CD4-positive, alpha-beta T cell treated with Interleukin-2 at 100 ng/mL for 4 hours (primary cell): Measurements from ENCODE around the gene PIEZO1.

ENCODE experiments used
- DNase-seq: peaks from one replicate; pipeline ENCODE4 v3.0.0-alpha.2; 2020; ENCODE audit warnings: low spot score

Gene PIEZO1

DNA sequence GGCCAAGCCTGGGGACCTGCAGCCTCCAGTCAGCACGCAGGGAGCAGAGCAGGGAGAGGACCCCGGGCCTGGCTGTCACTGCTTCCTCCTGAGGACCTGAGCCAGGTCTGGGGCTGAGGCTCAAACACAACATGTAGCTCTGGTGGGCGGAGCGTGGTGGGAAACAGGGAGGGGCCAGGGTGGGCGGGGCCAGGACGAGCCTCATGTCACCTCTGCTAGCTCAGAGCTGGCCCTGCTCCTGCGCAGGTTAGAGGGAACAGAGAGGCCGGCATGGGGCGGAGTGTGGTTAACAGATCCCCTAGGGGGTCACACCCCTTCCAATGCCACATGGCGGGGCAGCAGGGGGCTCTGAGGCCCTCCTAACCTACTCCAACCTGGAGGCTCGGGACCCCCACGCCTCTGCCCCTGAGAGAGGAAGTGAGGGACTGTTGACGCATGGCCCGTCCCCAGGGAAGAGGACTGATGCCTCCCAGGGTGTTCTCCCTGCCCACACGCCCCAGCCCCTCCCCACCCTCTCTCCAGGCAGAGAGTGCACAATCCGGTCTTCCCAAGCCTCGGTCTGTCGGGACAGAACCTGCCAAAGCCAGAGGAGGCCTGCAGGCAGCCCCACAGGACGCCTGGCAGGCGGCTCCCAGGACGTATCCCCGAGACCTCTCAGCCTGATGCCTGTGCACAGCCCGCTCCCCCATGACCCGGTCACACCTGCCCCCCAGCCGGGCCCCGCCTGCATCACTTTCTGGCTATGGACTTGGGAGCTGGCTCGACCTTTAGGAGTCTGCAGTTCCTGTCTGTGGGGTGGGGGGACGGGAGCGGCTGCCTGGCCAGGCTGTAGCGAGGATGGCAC, 15.2 kb downstream of the PIEZO1 start:
- DNase-seq, result no peak

DNA sequence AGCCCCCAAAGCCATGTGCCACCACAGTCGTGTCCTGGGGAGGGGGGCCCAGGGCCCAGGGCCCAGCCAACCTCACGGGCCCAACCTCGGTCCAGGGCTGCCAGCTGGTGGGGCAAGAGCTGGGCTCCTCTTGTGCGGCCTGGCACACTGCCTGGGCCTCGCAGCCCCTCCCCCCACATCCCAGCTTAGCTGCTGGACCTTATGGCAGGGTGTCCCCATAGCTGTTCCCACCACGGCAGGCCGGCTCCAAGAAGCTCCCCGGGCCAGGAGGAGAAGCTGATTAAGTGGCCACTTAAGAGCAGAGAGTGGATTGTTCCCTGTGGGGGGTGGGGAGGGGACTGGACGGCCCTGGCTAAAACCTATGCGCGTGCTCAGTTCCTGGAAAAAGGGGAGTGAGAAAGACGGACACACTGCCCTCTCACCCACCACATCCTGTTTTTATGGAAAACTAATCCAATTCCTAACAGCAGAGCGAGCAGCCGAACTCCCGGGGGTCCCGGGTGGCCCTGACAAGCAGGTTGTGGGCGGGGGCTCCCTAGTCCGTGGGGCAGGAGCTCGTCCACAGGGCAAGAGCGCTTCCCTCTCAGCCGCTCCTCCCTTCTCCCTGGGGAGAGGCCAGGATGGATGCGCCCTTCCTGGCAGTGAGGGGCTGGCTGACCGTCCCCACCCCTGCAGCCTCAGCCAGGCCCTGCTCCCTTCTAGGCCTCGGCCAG, 16.8 kb downstream of the PIEZO1 start:
- DNase-seq, result no peak

DNA sequence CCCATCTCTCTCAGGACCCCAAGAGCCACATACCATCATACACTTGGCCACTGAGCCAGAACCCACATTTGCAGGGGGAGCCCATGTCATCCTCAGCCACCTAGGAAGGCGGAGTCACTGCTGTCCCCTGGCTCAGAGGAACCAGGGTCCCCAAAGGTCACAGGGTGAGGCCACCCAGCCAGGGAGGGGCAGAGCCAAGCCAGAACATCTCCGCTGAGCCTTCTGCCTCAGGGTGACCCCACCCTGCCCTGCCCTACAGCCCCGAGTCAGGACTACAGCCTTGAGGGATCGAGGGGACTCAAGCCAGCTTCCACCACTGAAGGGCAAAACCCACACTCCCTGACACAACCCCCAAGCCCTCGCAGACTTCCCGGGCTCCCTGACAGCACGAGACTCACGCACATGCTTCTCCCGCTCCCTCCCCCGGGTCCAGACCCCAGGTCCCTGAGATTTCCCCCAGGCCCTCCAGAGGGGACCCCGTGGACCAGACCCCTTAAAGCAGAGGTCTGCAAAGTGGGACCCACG, 17.4 kb downstream of the PIEZO1 start:
- no peak for DNase-seq

DNA sequence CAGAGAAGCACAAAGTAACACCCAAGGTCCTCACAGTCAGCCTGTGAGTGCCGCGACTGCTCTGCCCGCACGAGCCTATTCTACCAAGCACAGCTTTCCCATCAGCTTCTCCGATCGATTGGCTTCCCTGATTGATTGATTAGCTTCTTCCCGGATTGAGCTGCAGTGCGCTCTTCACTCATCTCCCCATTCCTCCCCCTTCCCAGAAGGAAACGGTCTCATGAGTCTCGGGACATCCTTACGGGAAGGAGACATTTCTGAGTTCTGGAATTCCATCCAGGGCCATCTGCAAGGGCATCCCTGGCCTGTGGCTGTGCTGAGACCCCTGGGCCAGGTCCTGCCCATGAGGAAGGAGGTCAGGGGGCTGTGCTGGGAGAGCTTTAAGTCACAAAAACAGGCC, 18.0 kb downstream of the PIEZO1 start:
- DNase-seq, result no peak

DNA sequence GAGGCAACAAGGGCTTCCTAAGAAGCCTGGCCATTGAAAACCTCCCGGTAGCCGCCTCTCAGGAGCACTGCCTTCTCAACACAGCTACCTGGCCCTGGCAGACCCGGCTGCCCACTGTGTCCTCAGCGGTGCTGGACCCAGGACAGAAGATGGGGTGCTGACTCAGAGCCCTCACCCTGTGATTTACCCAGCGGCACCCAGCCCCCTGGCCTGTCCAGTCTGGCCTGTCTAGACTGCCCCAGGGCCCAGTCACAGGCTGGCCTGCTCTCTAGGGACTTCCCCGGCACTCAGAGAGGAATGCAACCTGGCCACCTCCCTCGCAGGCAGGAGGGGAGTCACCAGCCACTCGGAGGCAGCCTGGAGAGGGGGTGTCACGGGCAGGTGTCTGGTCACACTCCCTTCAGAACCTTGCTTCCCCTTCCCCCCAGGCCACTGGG, 20.1 kb downstream of the PIEZO1 start:
- no peak for DNase-seq

DNA sequence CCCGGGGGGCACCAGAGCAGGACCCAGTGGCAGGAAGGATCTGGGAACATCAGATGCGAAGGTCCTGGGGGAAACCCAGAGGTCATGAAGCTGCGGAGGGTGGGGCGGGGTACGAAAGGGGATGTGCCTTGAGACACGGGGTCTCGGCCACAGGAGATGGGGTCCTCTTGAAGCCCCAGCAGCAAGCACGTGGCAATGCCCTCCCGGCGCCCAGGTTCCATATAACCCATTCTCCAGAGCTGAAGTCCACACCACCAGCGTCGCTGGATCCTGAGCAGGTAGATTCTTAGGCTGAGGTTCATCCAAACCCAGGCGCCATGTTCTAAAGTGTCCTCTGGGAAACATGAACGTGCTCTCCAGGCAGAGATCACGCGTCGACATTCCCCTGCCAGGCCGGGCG, 20.9 kb downstream of the PIEZO1 start:
- no peak for DNase-seq

DNA sequence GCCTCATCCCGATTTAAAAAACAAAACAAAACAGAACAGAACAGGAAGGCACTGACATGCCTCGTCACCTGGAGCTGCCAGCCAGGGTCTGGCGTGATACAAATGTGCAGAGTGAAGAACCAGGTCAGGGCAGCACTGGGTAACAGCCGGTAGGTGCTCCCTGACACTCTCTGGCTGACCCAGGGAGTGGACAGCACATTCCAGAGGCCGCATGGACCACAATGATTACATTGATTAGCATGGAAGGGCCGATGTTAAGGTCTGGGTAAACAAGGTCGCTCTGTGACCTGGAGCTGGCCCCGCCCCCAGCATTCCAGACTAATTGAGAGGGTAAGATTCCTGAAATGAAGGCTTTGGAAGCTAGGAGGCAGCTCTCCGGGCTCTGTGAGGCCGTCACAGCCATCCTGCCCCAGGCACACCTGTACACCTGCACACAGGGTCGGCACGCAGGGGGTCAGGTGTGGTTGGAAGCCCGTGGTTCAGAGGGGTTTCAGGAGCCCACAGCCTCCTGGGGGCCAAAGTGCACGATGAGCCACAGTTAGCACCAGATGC, 21.4 kb downstream of the PIEZO1 start:
- no peak for DNase-seq

DNA sequence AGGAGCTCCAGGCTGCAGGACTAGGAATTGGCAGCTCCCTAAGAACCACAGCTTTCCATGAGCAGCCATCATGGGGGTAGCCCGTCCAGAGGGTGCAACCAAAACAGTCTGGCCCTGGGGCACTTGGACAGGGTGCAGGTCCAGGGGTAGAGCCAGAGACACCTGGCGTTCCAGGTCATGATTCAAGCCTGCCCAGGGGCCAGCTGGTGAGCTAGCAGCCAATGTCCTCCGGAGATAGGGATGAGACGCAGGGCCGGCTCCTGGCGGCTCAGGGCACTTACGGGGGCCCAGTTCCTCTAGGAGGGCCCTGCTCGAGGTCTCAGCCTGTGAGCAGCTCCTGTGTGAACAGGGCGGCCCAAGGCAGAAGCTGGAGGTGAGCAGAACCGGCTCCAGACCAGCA, 22.1 kb downstream of the PIEZO1 start:
- DNase-seq, result no peak

DNA sequence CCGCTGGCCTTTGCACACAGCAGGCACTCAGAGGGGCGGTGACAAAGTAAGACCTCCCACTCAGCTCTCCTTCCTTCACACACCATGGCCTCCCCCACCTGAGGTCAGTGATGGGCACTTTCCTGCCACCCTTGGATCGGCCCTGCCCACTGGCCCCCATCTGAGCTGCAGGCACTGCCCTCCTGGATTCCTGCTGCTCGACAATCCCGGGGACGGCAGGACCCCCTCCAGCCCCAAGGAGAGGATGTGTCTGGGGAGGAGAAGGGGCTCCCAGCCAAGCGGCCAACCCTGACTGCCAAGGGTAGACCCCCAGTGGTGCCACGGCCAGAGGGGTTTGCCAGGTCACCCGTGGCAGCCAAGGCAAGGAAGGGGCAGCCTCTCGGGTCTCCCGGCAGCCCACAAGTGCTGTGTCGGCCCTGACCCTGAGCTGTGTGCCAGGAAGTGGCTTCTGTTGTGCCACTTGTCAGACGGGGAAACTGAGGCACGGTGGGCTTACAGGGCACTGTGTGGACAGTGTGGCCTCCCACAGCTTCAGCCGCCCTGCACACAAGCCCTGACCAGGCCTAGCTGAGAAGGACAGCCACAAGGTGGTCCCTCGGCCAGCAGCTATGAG, 22.7 kb downstream of the PIEZO1 start:
- no peak for DNase-seq

DNA sequence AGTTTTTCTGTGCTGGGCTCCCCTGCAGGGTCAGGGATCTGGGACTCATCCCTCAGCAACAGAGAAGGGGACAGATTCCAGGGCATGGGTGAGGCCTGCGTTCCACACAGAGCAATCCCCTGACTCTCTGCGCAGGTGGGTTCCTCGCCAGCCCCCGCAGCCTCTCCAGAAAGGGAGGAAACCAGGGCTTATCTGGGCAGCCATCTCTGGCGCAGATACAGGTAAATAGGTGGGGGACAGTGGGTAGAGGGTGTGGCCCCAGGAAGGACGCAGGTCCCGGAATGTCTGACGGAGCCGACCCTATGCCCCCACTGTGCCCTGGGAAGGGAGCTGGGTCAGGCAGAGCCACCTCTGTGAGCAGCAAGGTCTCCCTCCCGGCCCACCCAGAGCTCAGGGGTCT, 23.2 kb downstream of the PIEZO1 start:
- DNase-seq, result no peak

DNA sequence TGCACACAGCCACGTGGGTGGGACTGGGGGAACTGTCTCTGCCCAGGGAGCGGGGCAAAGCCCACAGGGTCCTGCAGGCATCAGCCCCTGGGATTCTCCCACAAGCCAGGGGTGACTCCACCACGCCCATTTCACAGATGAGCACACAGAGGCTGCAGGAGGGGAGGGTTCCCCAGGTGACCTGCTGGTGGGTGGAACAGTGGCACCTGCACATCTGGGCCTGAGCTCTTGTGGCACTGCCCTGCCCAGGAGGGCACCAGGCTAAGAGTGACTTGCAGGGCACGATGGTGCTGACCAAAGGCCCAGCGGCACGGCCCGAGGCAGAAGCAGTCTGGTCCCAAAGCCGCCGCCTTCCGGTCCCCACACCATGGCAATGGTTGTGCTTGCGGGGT, 23.9 kb downstream of the PIEZO1 start:
- DNase-seq, result no peak

DNA sequence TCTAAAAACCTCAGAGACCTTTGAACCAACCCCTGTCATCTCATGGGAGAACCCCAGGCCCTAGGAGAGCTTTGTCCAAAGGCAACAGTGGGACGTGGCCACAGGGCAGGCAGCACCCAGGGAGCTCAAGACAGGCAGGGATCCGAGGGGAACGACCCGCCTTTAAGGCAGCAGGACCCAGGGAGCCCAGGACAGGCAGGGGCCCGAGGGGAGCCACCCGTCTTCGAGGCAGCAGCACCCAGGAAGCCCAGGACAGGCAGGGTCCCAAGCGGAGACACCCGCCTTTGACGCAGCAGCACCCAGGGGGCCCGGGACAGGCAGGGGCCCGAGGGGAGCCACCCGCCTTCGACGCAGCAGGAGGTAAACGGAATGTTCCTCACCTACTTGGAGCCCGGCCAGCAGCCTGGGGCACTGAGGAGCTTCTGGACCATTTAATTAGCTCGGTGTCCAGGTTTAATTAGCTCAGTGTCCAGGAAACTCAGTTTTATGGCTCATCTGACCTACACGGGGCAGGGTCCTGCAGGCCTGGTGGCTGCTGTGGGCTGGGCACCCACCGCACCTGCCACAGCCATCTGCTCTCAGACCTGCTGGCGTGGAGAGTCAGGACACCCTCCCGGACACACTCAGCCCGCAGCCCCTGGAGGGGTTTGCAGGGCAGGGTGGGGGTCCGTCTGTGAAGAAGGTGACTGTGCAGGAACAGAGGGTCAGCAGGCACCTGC, 24.4 kb downstream of the PIEZO1 start:
- no peak for DNase-seq

DNA sequence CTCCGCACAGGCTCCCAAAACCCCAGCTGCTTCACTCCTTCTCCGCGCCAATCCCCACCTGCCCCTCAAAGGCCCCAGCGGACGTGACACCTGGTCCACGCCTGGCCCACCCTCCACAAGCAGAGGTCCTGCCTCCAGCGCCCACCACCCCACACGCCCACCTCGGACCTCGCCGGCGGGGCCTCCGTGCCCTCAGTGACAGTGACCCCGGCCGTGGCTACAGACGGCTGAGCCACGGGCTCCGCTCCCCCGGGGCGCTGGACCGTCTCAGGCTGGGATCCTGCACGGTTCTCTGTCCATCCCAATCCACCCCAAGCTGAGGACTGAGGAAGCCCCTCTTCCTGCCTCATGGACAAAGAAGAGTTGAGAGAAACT, 25.1 kb downstream of the PIEZO1 start:
- DNase-seq, result no peak

DNA sequence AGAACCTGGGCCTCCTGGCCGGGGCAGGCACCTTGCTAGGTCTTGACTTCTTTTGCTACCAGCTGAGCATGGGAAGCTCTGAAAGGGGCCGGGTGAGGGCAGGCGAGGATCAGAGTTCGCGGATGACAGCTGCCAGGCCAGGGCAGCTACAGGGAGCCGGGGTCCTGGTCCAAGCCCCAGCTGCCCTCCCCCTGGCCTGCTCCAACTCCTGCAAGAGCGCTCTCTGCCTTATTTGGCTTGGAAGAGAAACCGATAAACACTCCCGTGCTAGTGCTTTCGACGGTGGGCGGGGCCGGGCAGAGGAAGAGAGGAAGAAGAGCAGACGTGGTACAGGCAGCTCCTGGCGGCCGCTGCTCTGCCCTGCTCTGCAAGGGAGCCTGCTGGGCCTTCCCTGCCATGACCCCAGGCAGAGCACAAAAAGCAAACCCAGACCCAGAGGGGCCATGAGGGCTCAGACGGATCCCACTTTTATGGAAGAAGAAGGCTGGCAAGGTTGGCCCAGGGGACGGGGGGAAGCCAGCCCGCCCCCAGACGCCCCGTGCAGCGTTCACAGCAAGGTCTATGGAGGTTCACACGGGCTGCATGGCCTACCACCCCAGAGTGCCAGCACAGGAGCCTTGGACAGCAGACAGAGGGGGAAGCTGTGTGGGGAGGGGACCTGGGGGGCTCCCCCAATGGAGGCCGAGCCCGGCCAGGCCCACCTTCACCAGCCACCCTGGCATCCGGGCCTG, 25.6 kb downstream of the PIEZO1 start:
- peak; percentile 58 for DNase-seq

DNA sequence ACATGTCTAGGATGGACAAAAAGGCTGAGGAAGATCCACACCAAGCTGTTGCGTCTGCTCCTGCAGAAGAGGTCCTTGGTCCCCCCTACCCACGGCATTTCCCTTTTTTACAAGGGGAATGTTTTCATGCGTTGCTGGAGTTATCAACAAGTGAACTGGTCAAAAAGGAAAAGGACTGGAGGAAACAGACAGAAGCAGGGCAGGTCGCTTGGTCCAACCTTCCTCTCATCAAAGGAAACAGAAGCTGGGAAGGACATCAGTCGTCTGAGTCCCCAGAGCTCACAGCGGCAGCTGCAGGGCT, 26.1 kb downstream of the PIEZO1 start:
- DNase-seq, result no peak

DNA sequence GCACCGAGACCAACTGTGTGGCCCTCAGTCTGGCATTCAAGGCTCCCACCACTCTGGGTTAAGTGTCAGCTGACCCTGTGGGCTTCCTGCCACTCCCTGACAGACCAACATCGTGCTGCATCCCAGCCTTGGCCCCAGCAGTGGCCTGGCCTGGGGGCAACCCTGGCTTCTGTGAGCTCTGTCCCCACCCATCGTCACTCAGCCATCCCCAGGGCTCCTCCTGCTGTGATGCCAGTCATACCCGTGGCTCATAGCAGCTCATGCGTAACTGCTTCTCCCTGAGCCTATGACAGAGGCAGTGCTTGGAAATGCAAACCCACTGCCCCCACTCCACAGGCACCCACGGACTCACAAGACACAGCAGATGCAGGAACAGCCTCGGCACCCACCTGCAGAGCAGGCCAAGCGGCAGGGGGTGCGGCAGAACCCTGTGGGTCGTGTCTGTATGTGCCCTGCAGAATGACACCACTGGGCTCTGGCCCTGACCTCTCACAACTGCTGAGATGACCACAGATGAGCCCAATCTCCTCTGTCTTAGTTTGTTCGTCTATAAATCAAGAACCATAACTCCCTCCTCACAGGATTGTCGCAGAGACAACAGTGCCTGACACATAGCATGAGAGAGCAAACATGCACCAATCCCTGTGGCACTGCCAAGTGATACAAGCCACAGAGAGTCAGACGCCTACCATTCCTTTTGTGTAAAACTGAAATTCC, 26.6 kb downstream of the PIEZO1 start:
- no peak for DNase-seq

DNA sequence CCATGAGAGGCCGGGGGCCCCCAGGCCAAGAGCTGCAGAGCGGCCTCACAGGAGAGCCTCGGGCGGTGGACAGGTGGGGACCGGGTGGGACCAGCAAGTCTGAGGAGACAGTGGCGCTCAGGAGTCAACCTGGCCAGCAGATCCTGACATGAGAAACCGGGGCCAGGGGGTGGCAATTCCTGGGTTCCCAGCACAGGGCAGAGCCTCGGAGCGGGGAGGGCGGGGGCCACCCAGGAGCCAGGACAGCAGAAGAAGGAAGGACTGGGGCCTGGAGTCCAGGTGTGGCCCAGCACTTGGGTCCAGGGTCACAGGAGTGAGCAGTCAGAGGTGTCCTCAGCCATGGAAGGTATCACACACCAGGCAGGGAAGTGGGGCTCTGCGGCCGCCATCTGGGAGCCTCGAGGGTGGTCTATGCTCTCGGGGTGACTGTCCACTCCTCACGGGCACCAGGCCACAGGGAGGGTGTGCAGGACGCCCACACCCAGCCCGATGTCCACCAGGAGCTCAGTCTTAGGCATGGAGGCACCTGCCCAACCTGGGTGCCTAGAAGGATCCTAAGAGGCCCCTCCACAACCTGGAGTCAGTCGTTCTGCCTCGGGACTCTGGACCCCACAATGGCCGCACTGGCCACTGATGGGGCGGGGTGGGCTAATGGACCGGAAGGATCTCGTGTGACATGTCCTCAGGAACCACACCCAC, 29.1 kb downstream of the PIEZO1 start:
- no peak for DNase-seq

DNA sequence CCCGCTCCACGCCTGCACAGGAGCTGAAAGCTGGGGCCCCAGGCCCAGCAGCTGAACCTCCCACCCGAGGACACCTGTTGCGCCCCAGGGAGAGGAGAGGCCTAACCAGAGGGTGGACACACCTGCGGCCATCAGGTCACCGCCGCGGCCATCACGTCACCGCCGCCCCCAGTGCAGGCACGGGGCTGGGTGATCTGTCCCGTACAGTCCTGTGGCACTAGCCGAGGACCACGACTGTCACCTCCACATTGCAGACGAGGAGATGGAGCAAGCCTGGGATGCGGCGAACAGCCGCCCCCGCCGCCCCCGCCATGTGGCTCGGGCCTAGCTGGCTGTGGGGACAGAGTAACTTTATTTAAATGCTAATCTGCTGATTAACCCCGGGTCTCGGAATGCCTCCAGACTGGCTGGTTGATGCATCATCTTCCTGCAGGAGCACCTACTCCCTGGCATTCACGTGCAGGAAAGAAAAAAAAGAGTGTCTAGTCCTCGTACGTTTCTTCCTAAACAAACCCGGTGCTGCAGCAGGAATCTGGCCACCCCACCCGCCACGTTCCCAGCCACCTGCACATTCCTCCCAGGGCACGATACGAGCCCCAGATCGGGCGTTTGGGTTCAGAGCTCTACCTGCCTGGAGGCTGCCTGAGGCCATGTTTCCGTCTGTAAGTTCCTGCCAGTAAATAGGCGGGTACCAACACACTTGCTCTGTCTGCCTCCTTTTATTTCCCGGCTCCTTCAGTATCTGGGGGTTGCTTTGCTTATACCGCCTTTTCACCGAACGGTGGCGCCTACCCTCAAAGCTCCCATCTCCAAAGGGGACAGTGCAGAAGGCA, 29.9 kb downstream of the PIEZO1 start:
- DNase-seq, result peak; percentile 23
